Chondrocyte (in vitro differentiated cells): ENCODE data around the gene MORC4. TPM values are rescaled to one million over a fixed set of nuclear protein-coding genes. Genes with fewer than 3 reads are reported as not detected.

Source experiments
- DNase-seq: peaks from one replicate; pipeline ENCODE4 v3.0.0; 2021; ENCODE audit warnings: mixed read lengths, low spot score
- H3K27ac Mint-ChIP-seq: one replicate; pipeline ENCODE4 v1.8.0; 2021; ENCODE audit warnings: mild to moderate bottlenecking, moderate library complexity, mixed read lengths; ENCODE audit not compliant: unreplicated experiment
- H3K27me3 Mint-ChIP-seq: 2 replicates; pipeline ENCODE4 v1.8.0; 2021; ENCODE audit warnings: low read depth, mixed read lengths
- H3K36me3 Mint-ChIP-seq: 2 replicates; pipeline ENCODE4 v1.8.0; 2021; ENCODE audit warnings: low read depth, mixed read lengths
- H3K4me1 Mint-ChIP-seq: 2 replicates; pipeline ENCODE4 v1.8.0; 2021; ENCODE audit warnings: low read depth, mild to moderate bottlenecking, mixed read lengths
- H3K4me3 Mint-ChIP-seq: one replicate; pipeline ENCODE4 v1.8.0; 2021; ENCODE audit warnings: mild to moderate bottlenecking, moderate library complexity, mixed read lengths; ENCODE audit not compliant: unreplicated experiment
- H3K9me3 Mint-ChIP-seq: 2 replicates; pipeline ENCODE4 v1.8.0; 2021; ENCODE audit warnings: low read depth, mixed read lengths
- total RNA-seq: library from RNA; stranded (reverse); gene quantifications from 3 replicates; pipeline ENCODE4 v1.2.1, GENCODE V29; 2021
- TF ChIP-seq, protein P1 (sequence below): fragments of 200-600 bp; sonication (generic); IDR thresholded peaks from 2 replicates; pipeline ENCODE4 v1.5.0; 2021; ENCODE audit warnings: antibody characterized with exemption, mild to moderate bottlenecking, moderate library complexity

The MORC4 gene
- total RNA-seq, 1 donor from 2014 or later: 35.6 TPM

DNA sequence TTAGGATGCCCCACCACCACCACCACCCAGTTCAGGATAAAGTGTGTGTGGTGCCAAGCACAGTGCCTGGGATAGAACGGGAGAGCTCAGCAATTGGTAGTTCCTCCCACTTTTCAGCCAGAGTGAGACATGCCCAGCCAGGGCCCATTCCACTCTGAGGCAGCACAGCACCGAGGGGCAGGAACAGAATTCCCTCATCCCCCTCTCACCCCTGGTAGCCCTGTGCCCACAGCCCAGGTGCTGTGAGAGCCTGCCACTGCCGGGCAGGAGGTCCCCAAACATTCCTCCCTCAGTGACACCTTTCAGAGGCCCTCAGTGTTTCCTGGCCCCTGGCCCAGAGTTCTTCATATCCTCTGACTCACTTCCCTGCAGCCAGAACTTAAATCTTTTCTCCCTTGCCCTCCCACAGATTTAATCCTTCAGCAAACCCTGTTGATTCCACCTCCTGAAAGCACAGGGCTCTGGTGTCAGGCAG is 105.0 kb downstream of the MORC4 start:
- Mint-ChIP-seq H3K27ac (peak overlapping the region; percentile 54), H3K4me3 (no peak overlapping the region), H3K27me3 (peaks cover 5% of the 10 kb centered on the region), H3K36me3 (no peaks in the 10 kb centered on the region), H3K9me3 (no peaks in the 10 kb centered on the region), H3K4me1 (peaks cover 18% of the 10 kb centered on the region)
- no peak for DNase-seq
- TF ChIP-seq, protein P1, sequence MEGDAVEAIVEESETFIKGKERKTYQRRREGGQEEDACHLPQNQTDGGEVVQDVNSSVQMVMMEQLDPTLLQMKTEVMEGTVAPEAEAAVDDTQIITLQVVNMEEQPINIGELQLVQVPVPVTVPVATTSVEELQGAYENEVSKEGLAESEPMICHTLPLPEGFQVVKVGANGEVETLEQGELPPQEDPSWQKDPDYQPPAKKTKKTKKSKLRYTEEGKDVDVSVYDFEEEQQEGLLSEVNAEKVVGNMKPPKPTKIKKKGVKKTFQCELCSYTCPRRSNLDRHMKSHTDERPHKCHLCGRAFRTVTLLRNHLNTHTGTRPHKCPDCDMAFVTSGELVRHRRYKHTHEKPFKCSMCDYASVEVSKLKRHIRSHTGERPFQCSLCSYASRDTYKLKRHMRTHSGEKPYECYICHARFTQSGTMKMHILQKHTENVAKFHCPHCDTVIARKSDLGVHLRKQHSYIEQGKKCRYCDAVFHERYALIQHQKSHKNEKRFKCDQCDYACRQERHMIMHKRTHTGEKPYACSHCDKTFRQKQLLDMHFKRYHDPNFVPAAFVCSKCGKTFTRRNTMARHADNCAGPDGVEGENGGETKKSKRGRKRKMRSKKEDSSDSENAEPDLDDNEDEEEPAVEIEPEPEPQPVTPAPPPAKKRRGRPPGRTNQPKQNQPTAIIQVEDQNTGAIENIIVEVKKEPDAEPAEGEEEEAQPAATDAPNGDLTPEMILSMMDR: no peak

DNA sequence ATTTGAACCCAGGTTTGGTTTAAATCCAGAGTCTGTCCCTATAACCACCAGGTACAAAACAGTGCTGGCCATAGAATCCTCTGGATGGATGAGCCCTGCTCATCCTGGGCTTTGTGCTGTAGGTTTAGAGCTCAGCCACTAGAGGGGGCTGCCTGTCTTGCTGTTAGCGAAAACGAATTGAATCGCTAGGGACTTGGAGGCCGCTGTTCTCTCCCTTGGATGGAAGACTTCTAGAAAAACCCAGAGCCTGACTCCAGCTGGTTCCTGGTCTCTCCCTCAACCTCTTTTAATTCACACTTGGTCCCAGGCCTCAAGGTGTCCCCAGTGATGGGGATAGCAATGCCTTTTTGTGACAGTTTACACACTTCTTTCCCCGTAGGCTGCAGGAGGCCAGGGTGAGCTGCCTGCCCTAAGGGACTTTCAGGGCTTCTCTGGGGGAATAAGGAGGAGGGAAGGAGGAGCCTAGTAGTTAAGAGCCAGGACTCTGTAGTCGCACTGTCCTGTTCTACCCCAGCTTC is 105.6 kb downstream of the MORC4 start:
- peaks cover 18% of the 10 kb centered on the region for H3K4me1 Mint-ChIP-seq
- TF ChIP-seq, protein P1: peak; percentile 86
- peak overlapping the region; percentile 54 for H3K27ac Mint-ChIP-seq
- H3K9me3 Mint-ChIP-seq: no peaks in the 10 kb centered on the region
- H3K4me3 Mint-ChIP-seq: no peak overlapping the region
- peaks cover 5% of the 10 kb centered on the region for H3K27me3 Mint-ChIP-seq
- H3K36me3 Mint-ChIP-seq: no peaks in the 10 kb centered on the region
- no peak for DNase-seq

DNA sequence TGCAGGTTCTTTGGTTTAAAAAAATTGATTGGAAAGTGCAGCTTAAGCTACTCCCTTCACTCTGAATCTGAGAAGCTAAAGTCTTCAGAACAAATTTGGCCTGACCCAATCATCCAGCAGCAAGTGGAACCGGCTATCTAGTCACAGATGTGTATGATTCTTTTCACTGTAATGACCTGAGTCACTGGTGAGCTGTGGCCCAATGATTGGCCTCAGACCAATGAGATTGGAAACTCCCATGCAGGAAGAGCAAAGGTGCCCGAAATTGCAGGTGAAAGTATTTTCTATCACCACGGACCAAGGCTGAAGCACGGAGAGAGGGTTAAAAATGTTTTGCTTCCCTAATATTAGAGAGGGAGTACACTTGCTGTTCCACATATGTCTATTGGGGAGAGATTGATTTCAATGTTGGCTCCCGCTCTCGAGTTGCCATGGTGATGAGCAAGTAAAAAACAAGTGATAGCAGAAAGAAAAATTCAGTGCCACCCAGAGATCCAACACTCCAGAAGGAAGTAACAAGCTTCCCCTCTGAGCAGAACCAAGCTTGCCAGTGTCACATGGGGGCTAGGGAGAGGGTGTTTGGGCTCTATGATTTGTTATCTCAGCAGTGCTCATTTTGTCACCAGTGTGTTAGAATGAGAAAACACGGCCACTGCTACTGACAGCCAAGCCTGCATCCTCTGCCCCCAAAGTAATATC is 108.1 kb downstream of the MORC4 start:
- DNase-seq: no peak
- Mint-ChIP-seq H3K27me3 (peaks cover 5% of the 10 kb centered on the region), H3K27ac (no peak overlapping the region), H3K9me3 (peaks cover 9% of the 10 kb centered on the region), H3K36me3 (no peaks in the 10 kb centered on the region), H3K4me1 (peaks cover 15% of the 10 kb centered on the region), H3K4me3 (no peak overlapping the region)
- TF ChIP-seq, protein P1: no peak

Other genes with a start within 250 kb of the MORC4 start
- gene TBC1D8B, start 197.5 kb downstream of the MORC4 start, total RNA-seq: 15.7 to 19.8 TPM (median 16.5 TPM) in 3 replicates
- not detected in 3 replicates for gene RIPPLY1, start 96.9 kb downstream of the MORC4 start, total RNA-seq
- 0.07 TPM in 1 of 3 replicates, not detected in the others for gene CLDN2, start 79.8 kb downstream of the MORC4 start, total RNA-seq
- gene RBM41, start 118.6 kb upstream of the MORC4 start, total RNA-seq: 11.8 to 13.5 TPM (median 12.6 TPM) in 3 replicates
- gene NUP62CL, start 206.2 kb upstream of the MORC4 start, total RNA-seq: not detected in 3 replicates
- not detected in 3 replicates for gene DNAAF6, start 206.4 kb upstream of the MORC4 start, total RNA-seq